Memory B cell (primary cell): ENCODE data around the gene TBX21.

Experiments used
- ATAC-seq: fragments of 150-1000 bp; cut with Tn5 transposase; 2 replicates; pipeline ENCODE4 v1.10.0; 2021; ENCODE audit warnings: low read depth, mild to moderate bottlenecking, moderate library complexity
- DNase-seq, 2 donors: peaks; one replicate each; pipeline ENCODE4 v3.0.0; 2022; ENCODE audit warnings: low spot score in 2 of 2
- H3K27ac Mint-ChIP-seq: one replicate; pipeline ENCODE4 v1.8.0; 2022; ENCODE audit warnings: mild to moderate bottlenecking, moderate library complexity, mixed read lengths
- H3K27me3 Mint-ChIP-seq: one replicate; pipeline ENCODE4 v1.8.0; 2022; ENCODE audit warnings: mixed read lengths
- H3K36me3 Mint-ChIP-seq: one replicate; pipeline ENCODE4 v1.8.0; 2022; ENCODE audit warnings: mild to moderate bottlenecking, mixed read lengths
- H3K4me1 Mint-ChIP-seq: one replicate; pipeline ENCODE4 v1.8.0; 2022; ENCODE audit warnings: mixed read lengths
- H3K4me3 Mint-ChIP-seq: one replicate; pipeline ENCODE4 v1.8.0; 2022; ENCODE audit warnings: mild to moderate bottlenecking, moderate library complexity, mixed read lengths
- H3K9me3 Mint-ChIP-seq: one replicate; pipeline ENCODE4 v1.8.0; 2022; ENCODE audit warnings: mixed read lengths

Gene TBX21

GRCh38 chr17:47703191-47703591, 29.8 kb upstream of the TBX21 start:
- Mint-ChIP-seq H3K27ac (peak overlapping the region; percentile 37), H3K4me1 (peaks cover 52% of the 10 kb centered on the region), H3K4me3 (peak overlapping the region; percentile 68), H3K9me3 (no peaks in the 10 kb centered on the region), H3K27me3 (no peaks in the 10 kb centered on the region), H3K36me3 (no peaks in the 10 kb centered on the region)
- ATAC-seq (peak; percentile 54), DNase-seq (no peak)

GRCh38 chr17:47703671-47704070, 29.4 kb upstream of the TBX21 start:
- H3K27me3 Mint-ChIP-seq = no peaks in the 10 kb centered on the region
- peak overlapping the region; percentile 37 for H3K27ac Mint-ChIP-seq
- H3K4me1 Mint-ChIP-seq = peaks cover 51% of the 10 kb centered on the region
- H3K9me3 Mint-ChIP-seq = no peaks in the 10 kb centered on the region
- H3K4me3 Mint-ChIP-seq = peak overlapping the region; percentile 68
- ATAC-seq = peak; percentile 9
- H3K36me3 Mint-ChIP-seq = no peaks in the 10 kb centered on the region
- DNase-seq = no peak

- Mint-ChIP-seq H3K36me3 (no peaks in the 10 kb centered on the region), H3K4me3 (peak overlapping the region; percentile 68), H3K4me1 (peaks cover 47% of the 10 kb centered on the region), H3K9me3 (no peaks in the 10 kb centered on the region), H3K27ac (peak overlapping the region; percentile 37), H3K27me3 (no peaks in the 10 kb centered on the region)
- ATAC-seq (peak; percentile 53), DNase-seq (no peak)
These were observed 28.9 kb upstream of the TBX21 start for GRCh38 chr17:47704116-47704515.

- Mint-ChIP-seq H3K4me3 (peak overlapping the region; percentile 68), H3K9me3 (no peaks in the 10 kb centered on the region), H3K4me1 (peaks cover 47% of the 10 kb centered on the region), H3K27me3 (no peaks in the 10 kb centered on the region), H3K36me3 (peaks cover 2% of the 10 kb centered on the region), H3K27ac (no peak overlapping the region)
- ATAC-seq (no peak), DNase-seq (no peak)
These were observed 28.3 kb upstream of the TBX21 start for GRCh38 chr17:47704736-47705135.

- Mint-ChIP-seq H3K36me3 (peaks cover 6% of the 10 kb centered on the region), H3K9me3 (no peaks in the 10 kb centered on the region), H3K27ac (peak overlapping the region; percentile 8), H3K27me3 (peaks cover 2% of the 10 kb centered on the region), H3K4me1 (peaks cover 47% of the 10 kb centered on the region), H3K4me3 (no peak overlapping the region)
- ATAC-seq (no peak), DNase-seq (no peak)
These were observed 27.2 kb upstream of the TBX21 start for GRCh38 chr17:47705536-47706530.

GRCh38 chr17:47707056-47707804, 25.8 kb upstream of the TBX21 start:
- no peak overlapping the region for H3K4me3 Mint-ChIP-seq

GRCh38 chr17:47707884-47708283, 25.2 kb upstream of the TBX21 start:
- H3K27me3 Mint-ChIP-seq = peaks cover 2% of the 10 kb centered on the region
- no peaks in the 10 kb centered on the region for H3K9me3 Mint-ChIP-seq
- H3K27ac Mint-ChIP-seq = no peak overlapping the region
- ATAC-seq = no peak
- H3K36me3 Mint-ChIP-seq = peaks cover 6% of the 10 kb centered on the region
- no peak overlapping the region for H3K4me3 Mint-ChIP-seq
- no peak for DNase-seq
- peaks cover 41% of the 10 kb centered on the region for H3K4me1 Mint-ChIP-seq

More at GRCh38 chr17:47707056-47707804, 25.8 kb upstream of the TBX21 start:
- no peaks in the 10 kb centered on the region for H3K9me3 Mint-ChIP-seq
- no peak for ATAC-seq
- H3K36me3 Mint-ChIP-seq = peaks cover 6% of the 10 kb centered on the region
- DNase-seq = no peak
- H3K27me3 Mint-ChIP-seq = peaks cover 2% of the 10 kb centered on the region
- peak overlapping the region; percentile 45 for H3K27ac Mint-ChIP-seq
- H3K4me1 Mint-ChIP-seq = peaks cover 42% of the 10 kb centered on the region

- H3K4me1 Mint-ChIP-seq = peaks cover 43% of the 10 kb centered on the region
- DNase-seq = no peak
- H3K36me3 Mint-ChIP-seq = peaks cover 6% of the 10 kb centered on the region
- no peak for ATAC-seq
- no peak overlapping the region for H3K27ac Mint-ChIP-seq
- no peak overlapping the region for H3K4me3 Mint-ChIP-seq
- no peaks in the 10 kb centered on the region for H3K9me3 Mint-ChIP-seq
- H3K27me3 Mint-ChIP-seq = peaks cover 2% of the 10 kb centered on the region
These were observed 24.6 kb upstream of the TBX21 start for GRCh38 chr17:47708312-47708863.

- no peaks in the 10 kb centered on the region for H3K9me3 Mint-ChIP-seq
- ATAC-seq = no peak
- DNase-seq = no peak
- H3K4me3 Mint-ChIP-seq = no peak overlapping the region
- peaks cover 6% of the 10 kb centered on the region for H3K36me3 Mint-ChIP-seq
- no peak overlapping the region for H3K27ac Mint-ChIP-seq
- peaks cover 44% of the 10 kb centered on the region for H3K4me1 Mint-ChIP-seq
- peaks cover 2% of the 10 kb centered on the region for H3K27me3 Mint-ChIP-seq
These were observed 24.0 kb upstream of the TBX21 start for GRCh38 chr17:47708864-47709541.

GRCh38 chr17:47709594-47709993, 23.4 kb upstream of the TBX21 start:
- Mint-ChIP-seq H3K4me3 (no peak overlapping the region), H3K36me3 (peaks cover 6% of the 10 kb centered on the region)

GRCh38 chr17:47711366-47712099, 21.5 kb upstream of the TBX21 start:
- Mint-ChIP-seq H3K4me1 (peaks cover 43% of the 10 kb centered on the region), H3K36me3 (peaks cover 6% of the 10 kb centered on the region), H3K27ac (no peak overlapping the region), H3K27me3 (peaks cover 2% of the 10 kb centered on the region), H3K9me3 (no peaks in the 10 kb centered on the region), H3K4me3 (no peak overlapping the region)
- no peak for DNase-seq
- no peak for ATAC-seq

More at GRCh38 chr17:47709594-47709993, 23.4 kb upstream of the TBX21 start:
- Mint-ChIP-seq H3K27me3 (peaks cover 2% of the 10 kb centered on the region), H3K27ac (no peak overlapping the region), H3K9me3 (no peaks in the 10 kb centered on the region), H3K4me1 (peaks cover 44% of the 10 kb centered on the region)
- ATAC-seq = no peak
- DNase-seq = no peak

- Mint-ChIP-seq H3K27ac (no peak overlapping the region), H3K4me1 (peaks cover 45% of the 10 kb centered on the region), H3K4me3 (no peak overlapping the region), H3K9me3 (no peaks in the 10 kb centered on the region), H3K36me3 (peaks cover 6% of the 10 kb centered on the region), H3K27me3 (peaks cover 2% of the 10 kb centered on the region)
- DNase-seq (no peak), ATAC-seq (no peak)
These were observed 20.6 kb upstream of the TBX21 start for GRCh38 chr17:47712330-47713023.
